NCI-H2227 (cell line): Measurements from ENCODE around the gene SH3TC1.

Experiments
- DNase-seq: peaks from one replicate; lab custom pipeline; 2025; ENCODE audit not compliant: unreplicated experiment; lab: John Stamatoyannopoulos, UW

Gene SH3TC1

GRCh38 chr4:8285976-8286718, 87.1 kb downstream of the SH3TC1 start:
- DNase-seq: no peak

- no peak for DNase-seq
Measured at GRCh38 chr4:8286719-8287342, 87.7 kb downstream of the SH3TC1 start.

- no peak for DNase-seq
Measured at GRCh38 chr4:8287343-8288280, 88.5 kb downstream of the SH3TC1 start.

- no peak for DNase-seq
Measured at GRCh38 chr4:8289151-8289750, 90.2 kb downstream of the SH3TC1 start.

- no peak for DNase-seq
Measured at GRCh38 chr4:8289956-8290700, 91.0 kb downstream of the SH3TC1 start.

- no peak for DNase-seq
Measured at GRCh38 chr4:8290701-8290970, 91.5 kb downstream of the SH3TC1 start.
